GM12875 (cell line): ENCODE data around the gene RAD51D.

Source experiments
- H3K4me3 ChIP-seq: one replicate; pipeline ENCODE4 v1.5.1; 2011; ENCODE audit warnings: low read depth, low read length, control low read depth
- TF ChIP-seq, protein P1 (sequence below): IDR thresholded peaks from 2 replicates; pipeline ENCODE4 v1.5.1; 2011; ENCODE audit warnings: low read depth, mild to moderate bottlenecking, control low read depth, inconsistent platforms, low read length, moderate library complexity, borderline replicate concordance; ENCODE audit not compliant: insufficient read depth

RAD51D gene

DNA sequence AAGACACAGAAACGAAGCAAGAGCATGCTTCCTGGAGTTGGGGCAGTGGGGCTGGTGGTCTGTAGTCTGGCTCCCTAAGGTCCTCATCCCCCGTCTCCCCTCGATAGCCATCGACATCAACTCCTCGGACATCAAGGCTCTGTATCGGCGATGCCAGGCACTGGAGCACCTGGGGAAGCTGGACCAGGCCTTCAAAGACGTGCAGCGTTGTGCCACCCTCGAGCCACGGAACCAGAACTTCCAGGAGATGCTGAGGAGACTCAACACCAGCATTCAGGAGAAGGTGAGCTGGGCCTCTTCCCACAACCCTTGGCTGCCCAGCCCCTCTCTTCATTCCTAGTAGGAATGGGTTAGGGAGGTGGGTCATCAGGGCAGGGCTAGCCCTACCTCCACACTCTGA, 30.3 kb upstream of the RAD51D start:
- no peak overlapping the region for H3K4me3 ChIP-seq
- TF ChIP-seq, protein P1, sequence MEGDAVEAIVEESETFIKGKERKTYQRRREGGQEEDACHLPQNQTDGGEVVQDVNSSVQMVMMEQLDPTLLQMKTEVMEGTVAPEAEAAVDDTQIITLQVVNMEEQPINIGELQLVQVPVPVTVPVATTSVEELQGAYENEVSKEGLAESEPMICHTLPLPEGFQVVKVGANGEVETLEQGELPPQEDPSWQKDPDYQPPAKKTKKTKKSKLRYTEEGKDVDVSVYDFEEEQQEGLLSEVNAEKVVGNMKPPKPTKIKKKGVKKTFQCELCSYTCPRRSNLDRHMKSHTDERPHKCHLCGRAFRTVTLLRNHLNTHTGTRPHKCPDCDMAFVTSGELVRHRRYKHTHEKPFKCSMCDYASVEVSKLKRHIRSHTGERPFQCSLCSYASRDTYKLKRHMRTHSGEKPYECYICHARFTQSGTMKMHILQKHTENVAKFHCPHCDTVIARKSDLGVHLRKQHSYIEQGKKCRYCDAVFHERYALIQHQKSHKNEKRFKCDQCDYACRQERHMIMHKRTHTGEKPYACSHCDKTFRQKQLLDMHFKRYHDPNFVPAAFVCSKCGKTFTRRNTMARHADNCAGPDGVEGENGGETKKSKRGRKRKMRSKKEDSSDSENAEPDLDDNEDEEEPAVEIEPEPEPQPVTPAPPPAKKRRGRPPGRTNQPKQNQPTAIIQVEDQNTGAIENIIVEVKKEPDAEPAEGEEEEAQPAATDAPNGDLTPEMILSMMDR: no peak

DNA sequence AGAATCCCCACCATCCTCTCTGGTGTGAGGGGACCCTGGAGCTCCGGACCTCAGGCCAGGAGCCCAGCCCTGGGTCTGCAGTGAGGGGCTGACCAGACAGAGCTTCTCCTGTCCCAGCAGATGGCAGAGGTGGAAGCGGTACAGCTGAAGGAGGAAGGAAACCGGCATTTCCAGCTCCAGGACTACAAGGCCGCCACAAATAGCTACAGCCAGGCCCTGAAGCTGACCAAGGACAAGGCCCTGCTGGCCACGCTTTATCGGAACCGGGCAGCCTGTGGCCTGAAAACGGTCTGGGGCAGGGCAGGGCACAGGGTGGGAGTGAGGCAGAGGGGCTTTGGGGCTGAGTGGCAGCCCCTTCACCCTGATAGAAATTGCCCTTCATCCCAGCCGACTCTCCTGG, 28.5 kb upstream of the RAD51D start:
- no peak overlapping the region for H3K4me3 ChIP-seq
- TF ChIP-seq, protein P1: no peak

DNA sequence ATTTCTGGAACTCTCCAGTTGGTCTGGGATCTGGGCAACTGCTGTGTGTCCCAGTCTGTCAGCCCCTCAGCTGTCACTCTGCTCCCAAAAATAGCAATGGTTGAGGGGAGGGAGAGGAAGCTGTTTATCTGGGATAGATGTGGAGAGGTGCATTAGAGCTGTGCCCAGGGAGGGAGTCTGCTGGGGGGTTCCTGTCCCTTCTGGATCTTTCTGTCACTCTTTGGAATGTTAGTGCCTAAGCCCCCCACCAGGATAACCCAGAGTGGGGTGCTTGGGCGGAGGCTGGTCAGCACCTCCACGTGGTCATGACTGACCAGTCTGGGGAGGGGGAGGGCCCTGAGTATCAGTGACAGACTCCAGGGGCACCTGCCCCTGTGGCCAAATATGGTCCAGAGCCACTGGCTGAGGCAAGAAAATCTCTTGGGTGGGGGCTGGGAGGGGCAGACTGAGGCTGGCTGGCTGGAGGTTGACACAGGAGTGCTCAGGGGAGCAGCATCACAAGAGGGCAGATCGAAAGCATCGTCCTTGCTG, 27.8 kb upstream of the RAD51D start, which contains the start of gene UNC45B:
UNC45B (plus strand) TSS at position 443 of the 531 bp plus-strand sequence. CDS start 447 bp downstream, outside the sequence.
- TF ChIP-seq, protein P1: no peak
- H3K4me3 ChIP-seq: no peak within 1 kb of the TSS

DNA sequence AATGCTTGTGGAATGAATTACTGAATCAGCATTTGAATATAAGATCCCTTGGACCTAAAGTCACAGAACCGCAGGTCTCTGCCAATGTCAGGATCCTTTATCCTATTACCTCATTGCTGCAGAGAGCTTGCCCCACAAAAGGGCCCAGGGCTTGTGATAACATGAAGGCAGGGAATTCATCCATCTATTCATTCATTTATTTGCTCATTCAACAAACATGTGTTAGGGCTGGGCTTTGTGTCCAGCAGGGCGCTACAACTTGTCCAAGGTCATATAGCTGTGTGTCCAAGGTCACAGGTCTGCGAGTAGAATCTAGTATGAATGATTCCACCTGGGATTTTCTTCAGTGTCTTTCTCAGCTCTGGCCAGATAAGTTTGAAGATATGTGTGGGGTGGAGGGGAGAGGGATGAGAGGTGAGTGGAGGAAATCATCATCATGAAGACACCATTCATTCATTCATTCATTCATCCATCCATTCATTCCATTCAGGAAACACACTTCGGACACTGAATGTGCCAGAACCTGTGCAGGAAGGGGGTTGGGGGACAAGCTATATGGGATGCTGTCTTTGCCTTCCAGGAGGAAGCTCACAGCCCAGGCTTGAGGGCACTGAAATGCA, 26.7 kb upstream of the RAD51D start:
- H3K4me3 ChIP-seq: no peak overlapping the region
- TF ChIP-seq, protein P1: no peak

DNA sequence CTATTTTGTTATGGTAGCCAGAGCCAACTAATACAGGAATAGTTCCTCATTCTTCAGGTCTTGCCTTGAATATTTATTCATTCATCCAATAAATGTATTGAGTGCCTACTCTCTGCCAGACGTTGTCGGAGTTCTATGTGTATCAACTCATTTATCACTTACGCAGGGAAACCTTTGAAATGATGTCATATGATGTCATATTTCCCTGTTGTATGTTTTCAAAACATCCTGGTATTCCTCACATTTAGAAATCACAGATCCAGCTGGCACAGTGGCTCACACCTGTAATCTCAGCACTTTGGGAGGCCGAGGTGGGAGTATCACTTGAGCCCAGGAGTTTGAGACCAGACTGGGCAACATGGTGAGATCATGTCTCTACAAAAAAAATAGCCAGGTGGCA, 25.2 kb upstream of the RAD51D start:
- no peak overlapping the region for H3K4me3 ChIP-seq
- TF ChIP-seq, protein P1: no peak

DNA sequence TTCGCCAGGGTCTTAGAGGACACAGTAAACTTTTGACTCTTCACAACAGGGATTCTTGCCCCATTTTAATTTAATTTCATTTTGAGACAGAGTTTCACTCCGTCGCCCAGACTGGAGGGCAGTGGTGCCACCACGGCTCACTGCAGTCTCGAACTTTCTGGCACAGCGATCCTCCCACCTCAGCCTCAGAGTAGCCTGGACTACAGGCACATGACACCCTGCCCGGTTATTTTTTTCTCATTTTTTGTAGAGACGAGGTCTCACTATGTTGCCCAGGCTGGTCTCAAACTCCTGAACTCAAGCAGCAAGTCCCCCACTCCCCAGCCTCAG, 22.8 kb upstream of the RAD51D start:
- TF ChIP-seq, protein P1: no peak

More for the DNA sequence above, 22.8 kb upstream of the RAD51D start:
- no peak overlapping the region for H3K4me3 ChIP-seq
